ENCODE data around the gene NOTCH4.

Gene NOTCH4

DNA sequence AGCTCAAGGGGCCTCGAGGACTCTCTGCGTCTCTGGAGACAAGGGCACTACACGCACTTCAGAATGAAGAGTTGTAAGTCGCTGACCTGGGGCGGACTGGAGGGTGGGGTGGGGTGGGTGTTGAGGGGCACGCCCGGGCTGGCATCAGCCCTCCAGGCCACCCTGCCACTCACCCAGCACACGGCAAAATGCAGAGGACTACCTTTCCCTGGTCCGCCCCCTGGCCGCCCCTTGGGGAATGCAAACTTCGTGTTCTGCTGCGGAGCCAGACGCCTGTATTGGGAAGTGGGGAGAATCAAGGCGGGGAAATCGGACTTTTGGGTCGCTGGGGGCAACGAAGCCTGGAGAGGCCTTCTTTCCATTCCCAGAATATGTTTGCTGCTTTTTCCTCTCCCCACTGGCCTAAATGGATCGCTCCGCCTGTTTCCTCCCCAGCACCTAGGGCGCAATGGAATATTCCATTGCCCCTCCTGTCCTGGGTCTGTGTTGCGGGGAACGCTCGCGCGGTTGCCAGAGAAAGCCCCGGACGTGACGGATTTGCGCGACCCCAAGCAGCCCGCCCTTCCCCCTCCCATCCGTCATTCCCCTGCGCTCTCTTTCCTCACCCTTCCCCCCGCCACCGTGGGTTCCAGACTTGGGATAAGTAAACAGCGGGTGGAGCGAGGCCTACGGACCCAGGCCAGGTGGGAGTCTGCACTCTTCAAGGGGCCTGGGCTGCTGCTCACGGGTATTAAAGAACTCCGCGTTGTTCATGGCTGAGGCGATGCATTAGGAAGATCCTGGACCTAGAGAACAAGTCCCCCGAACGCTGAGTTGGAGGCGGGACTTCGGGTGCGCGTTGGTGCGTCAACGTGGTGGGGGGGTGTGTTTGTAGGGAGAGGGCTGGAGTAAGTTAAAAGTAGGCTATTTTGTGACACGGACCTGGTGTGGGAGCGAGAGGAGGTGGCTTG, 70.0 kb downstream of the NOTCH4 start, which contains the start of gene PPT2:
Gene PPT2, plus strand, starts transcription at position 578 of the 950 bp plus-strand sequence. CDS start 454 bp downstream, outside the sequence.
- no peaks in the 10 kb centered on the region for H3K9me3 ChIP-seq (ENCODE audit: insufficient read depth, low read depth, low read length)
- no peaks in the 10 kb centered on the region for H3F3A ChIP-seq (ENCODE audit: low read depth)
- H2AFZ ChIP-seq (ENCODE audit: low read length), result peak within 1 kb of the TSS; percentile 93
- no peaks in the 10 kb centered on the region for H3K9me2 ChIP-seq (replicated peaks; ENCODE audit: low read depth, low read length)
- H3K36me3 ChIP-seq (ENCODE audit: insufficient read depth, low read length), result peaks cover 11% of the 10 kb centered on the region; the same call in 1 of the 2 replicates
- peak within 1 kb of the TSS; percentile 90 for H3K4me3 ChIP-seq (ENCODE audit: low read length, poor library complexity, severe bottlenecking)
- TF ChIP-seq CTCF (conservative IDR thresholded peaks at IDR 0.05; ENCODE audit: low read length) (no peak), EZH2phosphoT487 (IDR thresholded peaks at IDR 0.05; ENCODE audit: borderline replicate concordance) (no peak)
- H3K4me2 ChIP-seq (ENCODE audit: low read depth, low read length, poor library complexity, severe bottlenecking), result peak within 1 kb of the TSS; percentile 93
- peaks cover 17% of the 10 kb centered on the region for H3K79me2 ChIP-seq (ENCODE audit: insufficient read depth, low read length)
- no peaks in the 10 kb centered on the region for H3K27me3 ChIP-seq (ENCODE audit: insufficient read depth, low read length, poor library complexity, severe bottlenecking)
- peak within 1 kb of the TSS; percentile 70 for H3K9ac ChIP-seq (ENCODE audit: low read depth, low read length, poor library complexity, severe bottlenecking)
- H3K4me1 ChIP-seq (ENCODE audit: insufficient read depth, low read length, poor library complexity, severe bottlenecking), result peaks cover 21% of the 10 kb centered on the region
- no peaks in the 10 kb centered on the region for H4K20me1 ChIP-seq (ENCODE audit: insufficient read depth, low read length, poor library complexity, severe bottlenecking)

DNA sequence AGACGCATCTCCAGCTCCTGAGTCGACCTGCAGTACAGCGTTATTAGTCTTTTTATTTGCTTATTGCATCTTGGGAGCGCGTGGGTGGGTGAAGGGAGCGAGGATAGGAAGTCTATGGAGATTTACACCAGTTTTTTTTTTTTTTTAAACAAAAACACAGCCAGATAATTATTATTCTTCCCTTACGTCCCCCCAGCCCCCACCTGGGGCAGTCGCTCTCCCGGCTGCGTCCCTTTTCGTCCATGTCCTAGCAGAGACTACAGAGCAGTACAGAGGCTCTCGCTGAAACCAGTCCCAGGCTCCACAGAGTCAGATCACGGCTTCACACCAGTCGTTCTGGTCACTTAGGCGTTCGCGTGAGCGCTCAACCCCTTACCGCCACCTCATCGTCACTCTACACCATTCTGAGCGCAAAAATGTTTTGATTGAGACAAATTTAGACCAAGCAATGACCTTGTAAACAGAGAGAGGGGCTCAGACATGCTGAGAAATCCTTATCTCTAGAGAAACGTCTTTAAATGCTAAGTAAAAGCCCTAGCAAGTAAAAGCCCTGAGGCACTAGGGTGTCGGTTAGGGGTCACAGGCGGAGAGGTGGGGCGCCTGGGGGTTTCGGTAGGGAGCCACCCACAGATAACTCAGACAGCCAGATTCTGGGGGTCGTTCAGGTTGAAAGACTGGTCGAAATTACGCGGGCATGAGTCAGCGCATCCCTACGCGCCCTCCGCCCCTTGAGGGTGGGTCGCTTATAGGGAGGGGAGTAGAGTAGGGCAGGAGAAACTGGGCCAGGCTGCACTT, 70.9 kb downstream of the NOTCH4 start:
- H3F3A ChIP-seq (ENCODE audit: low read depth), result no peaks in the 10 kb centered on the region
- H2AFZ ChIP-seq (ENCODE audit: low read length), result no peak overlapping the region
- peaks cover 6% of the 10 kb centered on the region; the same call in 1 of the 2 replicates for H3K36me3 ChIP-seq (ENCODE audit: insufficient read depth, low read length)
- peaks cover 21% of the 10 kb centered on the region for H3K4me1 ChIP-seq (ENCODE audit: insufficient read depth, low read length, poor library complexity, severe bottlenecking)
- no peaks in the 10 kb centered on the region for H3K9me2 ChIP-seq (replicated peaks; ENCODE audit: low read depth, low read length)
- H4K20me1 ChIP-seq (ENCODE audit: insufficient read depth, low read length, poor library complexity, severe bottlenecking), result no peaks in the 10 kb centered on the region
- H3K79me2 ChIP-seq (ENCODE audit: insufficient read depth, low read length), result peaks cover 17% of the 10 kb centered on the region
- no peaks in the 10 kb centered on the region for H3K9me3 ChIP-seq (ENCODE audit: insufficient read depth, low read depth, low read length)
- no peak for TF ChIP-seq CTCF (conservative IDR thresholded peaks at IDR 0.05; ENCODE audit: low read length)
- TF ChIP-seq EZH2phosphoT487 (IDR thresholded peaks at IDR 0.05; ENCODE audit: borderline replicate concordance), result no peak
- H3K4me2 ChIP-seq (ENCODE audit: low read depth, low read length, poor library complexity, severe bottlenecking), result peak overlapping the region; percentile 93
- no peaks in the 10 kb centered on the region for H3K27me3 ChIP-seq (ENCODE audit: insufficient read depth, low read length, poor library complexity, severe bottlenecking)
- H3K9ac ChIP-seq (ENCODE audit: low read depth, low read length, poor library complexity, severe bottlenecking), result peak overlapping the region; percentile 70
- peak overlapping the region; percentile 90 for H3K4me3 ChIP-seq (ENCODE audit: low read length, poor library complexity, severe bottlenecking)

- H3K9me2 ChIP-seq (replicated peaks; ENCODE audit: low read depth, low read length), result no peaks in the 10 kb centered on the region
- H3K4me2 ChIP-seq (ENCODE audit: low read depth, low read length, poor library complexity, severe bottlenecking), result no peak within 1 kb of the TSS
- H3K9ac ChIP-seq (ENCODE audit: low read depth, low read length, poor library complexity, severe bottlenecking), result peak within 1 kb of the TSS; percentile 9
- TF ChIP-seq EZH2phosphoT487 (IDR thresholded peaks at IDR 0.05; ENCODE audit: borderline replicate concordance) (no peak), CTCF (conservative IDR thresholded peaks at IDR 0.05; ENCODE audit: low read length) (no peak)
- H3K4me1 ChIP-seq (ENCODE audit: insufficient read depth, low read length, poor library complexity, severe bottlenecking), result peaks cover 21% of the 10 kb centered on the region
- H3K79me2 ChIP-seq (ENCODE audit: insufficient read depth, low read length), result peaks cover 17% of the 10 kb centered on the region
- no peaks in the 10 kb centered on the region for H3K36me3 ChIP-seq (ENCODE audit: insufficient read depth, low read length)
- no peak within 1 kb of the TSS for H3K4me3 ChIP-seq (ENCODE audit: low read length, poor library complexity, severe bottlenecking)
- no peaks in the 10 kb centered on the region for H3K27me3 ChIP-seq (ENCODE audit: insufficient read depth, low read length, poor library complexity, severe bottlenecking)
- H3F3A ChIP-seq (ENCODE audit: low read depth), result no peaks in the 10 kb centered on the region
- no peaks in the 10 kb centered on the region for H3K9me3 ChIP-seq (ENCODE audit: insufficient read depth, low read depth, low read length)
- H4K20me1 ChIP-seq (ENCODE audit: insufficient read depth, low read length, poor library complexity, severe bottlenecking), result no peaks in the 10 kb centered on the region
- H2AFZ ChIP-seq (ENCODE audit: low read length), result no peak within 1 kb of the TSS
These were observed 71.8 kb downstream of the NOTCH4 start, which contains the start of gene PRRT1 for GRCh38 chr6:32151863-32152768. PRRT1 (minus strand) TSS chr6:32151939; CDS start chr6:32151827, 112 bp downstream.
